WTC11 (cell line): Measurements from ENCODE around the gene CD6.

Experiments
- FOXK1 ChIP-seq: sonication (generic); formaldehyde crosslinking; IDR thresholded peaks from 2 replicates; pipeline ENCODE4 v1.8.0; 2022; ENCODE audit warnings: mild to moderate bottlenecking, moderate library complexity, missing genetic modification reagents
- MAX ChIP-seq: sonication (generic); formaldehyde crosslinking; IDR thresholded peaks from 2 replicates; pipeline ENCODE4 v1.8.0; 2022; ENCODE audit warnings: mild to moderate bottlenecking, missing genetic modification reagents
- RELA ChIP-seq: sonication (generic); formaldehyde crosslinking; IDR thresholded peaks from 2 replicates; pipeline ENCODE4 v1.8.1; 2022; ENCODE audit warnings: missing genetic modification reagents, mild to moderate bottlenecking, borderline replicate concordance
- ZNF121 ChIP-seq: sonication (generic); formaldehyde crosslinking; IDR thresholded peaks from 2 replicates; pipeline ENCODE4 v1.8.0; 2023; ENCODE audit warnings: missing genetic modification reagents
- TF ChIP-seq, protein P1 (sequence below): fragments of 200-600 bp; IDR thresholded peaks from 2 replicates; pipeline ENCODE4 v1.8.0; 2022; ENCODE audit warnings: antibody characterized with exemption
- TF ChIP-seq, protein P2 (sequence below): sonication (generic); formaldehyde crosslinking; IDR thresholded peaks from 2 replicates; pipeline ENCODE4 v1.8.1; 2023; ENCODE audit warnings: mild to moderate bottlenecking, moderate library complexity, missing genetic modification reagents
- TF ChIP-seq, protein P3 (sequence below): fragments of 250-450 bp; sonication (Bioruptor Pico); conservative IDR thresholded peaks from 2 replicates; pipeline ENCODE4 v1.9.0; 2021; ENCODE audit warnings: mild to moderate bottlenecking
- TF ChIP-seq, protein P4 (sequence below): sonication (generic); formaldehyde crosslinking; conservative IDR thresholded peaks from 2 replicates; pipeline ENCODE4 v1.8.1; 2022; ENCODE audit warnings: mild to moderate bottlenecking, missing genetic modification reagents

DNA sequence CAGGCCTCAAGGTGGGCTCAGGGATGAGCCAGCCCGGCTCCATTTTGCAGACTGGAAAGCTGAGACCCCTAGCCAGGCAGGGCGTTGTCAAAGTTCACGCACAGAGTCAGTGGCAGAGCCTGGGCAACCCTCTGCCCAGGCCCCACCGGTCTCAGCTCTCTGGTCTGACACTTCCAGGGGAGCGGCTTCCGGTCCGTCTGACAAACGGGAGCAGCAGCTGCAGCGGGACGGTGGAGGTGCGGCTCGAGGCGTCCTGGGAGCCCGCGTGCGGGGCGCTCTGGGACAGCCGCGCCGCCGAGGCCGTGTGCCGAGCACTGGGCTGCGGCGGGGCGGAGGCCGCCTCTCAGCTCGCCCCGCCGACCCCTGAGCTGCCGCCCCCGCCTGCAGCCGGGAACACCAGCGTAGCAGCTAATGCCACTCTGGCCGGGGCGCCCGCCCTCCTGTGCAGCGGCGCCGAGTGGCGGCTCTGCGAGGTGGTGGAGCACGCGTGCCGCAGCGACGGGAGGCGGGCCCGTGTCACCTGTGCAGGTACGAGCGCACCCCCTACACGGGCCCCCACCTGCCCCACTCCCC lies 36.0 kb downstream of the CD6 start:
- TF ChIP-seq, protein P1, sequence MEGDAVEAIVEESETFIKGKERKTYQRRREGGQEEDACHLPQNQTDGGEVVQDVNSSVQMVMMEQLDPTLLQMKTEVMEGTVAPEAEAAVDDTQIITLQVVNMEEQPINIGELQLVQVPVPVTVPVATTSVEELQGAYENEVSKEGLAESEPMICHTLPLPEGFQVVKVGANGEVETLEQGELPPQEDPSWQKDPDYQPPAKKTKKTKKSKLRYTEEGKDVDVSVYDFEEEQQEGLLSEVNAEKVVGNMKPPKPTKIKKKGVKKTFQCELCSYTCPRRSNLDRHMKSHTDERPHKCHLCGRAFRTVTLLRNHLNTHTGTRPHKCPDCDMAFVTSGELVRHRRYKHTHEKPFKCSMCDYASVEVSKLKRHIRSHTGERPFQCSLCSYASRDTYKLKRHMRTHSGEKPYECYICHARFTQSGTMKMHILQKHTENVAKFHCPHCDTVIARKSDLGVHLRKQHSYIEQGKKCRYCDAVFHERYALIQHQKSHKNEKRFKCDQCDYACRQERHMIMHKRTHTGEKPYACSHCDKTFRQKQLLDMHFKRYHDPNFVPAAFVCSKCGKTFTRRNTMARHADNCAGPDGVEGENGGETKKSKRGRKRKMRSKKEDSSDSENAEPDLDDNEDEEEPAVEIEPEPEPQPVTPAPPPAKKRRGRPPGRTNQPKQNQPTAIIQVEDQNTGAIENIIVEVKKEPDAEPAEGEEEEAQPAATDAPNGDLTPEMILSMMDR: no peak
- TF ChIP-seq MAX (CRISPR knock-in tag) (no peak; the same call in 1 of the 2 replicates), RELA (CRISPR knock-in tag) (no peak), FOXK1 (CRISPR knock-in tag) (no peak), ZNF121 (CRISPR knock-in tag) (no peak)
- TF ChIP-seq, protein P2, sequence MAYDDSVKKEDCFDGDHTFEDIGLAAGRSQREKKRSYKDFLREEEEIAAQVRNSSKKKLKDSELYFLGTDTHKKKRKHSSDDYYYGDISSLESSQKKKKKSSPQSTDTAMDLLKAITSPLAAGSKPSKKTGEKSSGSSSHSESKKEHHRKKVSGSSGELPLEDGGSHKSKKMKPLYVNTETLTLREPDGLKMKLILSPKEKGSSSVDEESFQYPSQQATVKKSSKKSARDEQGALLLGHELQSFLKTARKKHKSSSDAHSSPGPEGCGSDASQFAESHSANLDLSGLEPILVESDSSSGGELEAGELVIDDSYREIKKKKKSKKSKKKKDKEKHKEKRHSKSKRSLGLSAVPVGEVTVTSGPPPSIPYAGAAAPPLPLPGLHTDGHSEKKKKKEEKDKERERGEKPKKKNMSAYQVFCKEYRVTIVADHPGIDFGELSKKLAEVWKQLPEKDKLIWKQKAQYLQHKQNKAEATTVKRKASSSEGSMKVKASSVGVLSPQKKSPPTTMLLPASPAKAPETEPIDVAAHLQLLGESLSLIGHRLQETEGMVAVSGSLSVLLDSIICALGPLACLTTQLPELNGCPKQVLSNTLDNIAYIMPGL (CRISPR knock-in tag): no peak
- TF ChIP-seq, protein P3, sequence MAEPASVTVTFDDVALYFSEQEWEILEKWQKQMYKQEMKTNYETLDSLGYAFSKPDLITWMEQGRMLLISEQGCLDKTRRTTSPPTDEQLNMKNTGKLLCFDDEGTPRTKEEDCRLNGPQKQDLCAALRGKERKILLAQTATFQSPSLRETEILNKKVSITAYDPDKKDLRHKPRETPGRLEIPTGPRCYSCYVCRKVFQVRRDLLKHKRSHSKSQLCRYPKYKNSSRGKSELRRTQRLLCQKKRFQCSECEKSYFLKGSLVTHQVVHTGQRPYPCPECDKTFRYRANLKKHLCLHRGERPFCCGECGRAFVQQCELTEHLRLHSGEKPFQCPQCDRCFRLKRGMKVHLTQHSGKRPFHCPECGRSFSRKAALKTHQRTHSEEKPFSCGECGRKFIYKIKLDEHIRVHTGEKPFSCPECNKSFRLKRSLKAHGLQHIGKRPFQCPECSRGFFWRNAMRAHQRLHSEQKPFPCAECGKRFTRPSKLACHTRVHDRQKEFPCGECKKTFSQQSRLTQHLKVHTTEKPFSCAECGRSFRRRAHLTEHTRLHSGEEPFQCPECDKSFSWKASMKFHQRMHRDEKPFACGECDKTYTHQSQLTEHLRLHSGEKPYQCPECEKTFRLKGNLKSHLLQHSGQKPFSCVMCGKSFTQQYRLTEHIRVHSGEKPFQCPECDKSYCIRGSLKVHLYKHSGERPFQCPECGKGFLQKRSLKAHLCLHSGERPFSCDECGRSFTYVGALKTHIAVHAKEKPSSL (CRISPR knock-in tag): no peak
- TF ChIP-seq, protein P4, sequence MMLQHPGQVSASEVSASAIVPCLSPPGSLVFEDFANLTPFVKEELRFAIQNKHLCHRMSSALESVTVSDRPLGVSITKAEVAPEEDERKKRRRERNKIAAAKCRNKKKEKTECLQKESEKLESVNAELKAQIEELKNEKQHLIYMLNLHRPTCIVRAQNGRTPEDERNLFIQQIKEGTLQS: no peak
